DMS114 treated with DMSO at 0.1 percent for 48 hours (cell line): ENCODE measurements around the gene KCNN3.

Source experiments
- DNase-seq: peaks from one replicate; lab custom pipeline; 2025; ENCODE audit not compliant: unreplicated experiment; lab: John Stamatoyannopoulos, UW

Gene KCNN3

DNA sequence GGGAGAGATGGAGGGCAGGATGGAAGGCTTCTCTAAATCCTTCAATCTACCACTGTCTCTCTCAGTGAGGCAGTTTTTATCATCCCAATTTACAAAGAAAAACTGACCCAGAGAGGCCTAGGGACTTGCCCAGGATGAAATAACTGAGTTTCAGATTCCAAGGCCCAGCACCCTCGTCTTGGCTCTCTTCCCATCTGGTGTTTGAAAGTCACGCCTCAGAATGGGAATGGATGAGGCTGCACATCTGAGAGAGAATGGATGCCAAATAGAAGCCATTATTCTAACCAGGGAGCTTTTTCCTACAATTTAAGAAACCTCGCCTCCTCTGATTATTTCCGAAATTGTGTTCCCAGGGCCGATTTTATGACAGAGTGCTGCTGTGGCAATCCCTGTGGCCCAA is 10.6 kb upstream of the KCNN3 start:
- no peak for DNase-seq

DNA sequence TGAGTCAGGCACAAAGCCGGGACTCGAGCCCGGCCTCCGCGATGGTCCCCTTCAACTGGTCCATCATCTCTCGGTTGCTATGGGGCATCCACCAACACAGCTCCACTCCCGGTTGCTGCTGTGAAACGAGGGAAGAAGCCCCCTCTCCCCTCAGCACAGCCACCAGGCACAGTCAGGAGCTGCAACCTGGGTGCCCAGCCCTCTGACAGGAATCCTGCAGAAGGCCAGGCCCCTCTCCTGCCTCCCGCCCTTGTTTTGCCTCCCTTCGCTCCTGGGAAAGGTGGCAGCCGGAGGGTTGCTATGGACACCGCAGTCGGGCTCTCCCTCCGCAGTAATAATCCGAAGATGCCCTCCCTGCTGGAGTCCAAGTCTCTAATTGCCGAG is 8.9 kb upstream of the KCNN3 start:
- no peak for DNase-seq

DNA sequence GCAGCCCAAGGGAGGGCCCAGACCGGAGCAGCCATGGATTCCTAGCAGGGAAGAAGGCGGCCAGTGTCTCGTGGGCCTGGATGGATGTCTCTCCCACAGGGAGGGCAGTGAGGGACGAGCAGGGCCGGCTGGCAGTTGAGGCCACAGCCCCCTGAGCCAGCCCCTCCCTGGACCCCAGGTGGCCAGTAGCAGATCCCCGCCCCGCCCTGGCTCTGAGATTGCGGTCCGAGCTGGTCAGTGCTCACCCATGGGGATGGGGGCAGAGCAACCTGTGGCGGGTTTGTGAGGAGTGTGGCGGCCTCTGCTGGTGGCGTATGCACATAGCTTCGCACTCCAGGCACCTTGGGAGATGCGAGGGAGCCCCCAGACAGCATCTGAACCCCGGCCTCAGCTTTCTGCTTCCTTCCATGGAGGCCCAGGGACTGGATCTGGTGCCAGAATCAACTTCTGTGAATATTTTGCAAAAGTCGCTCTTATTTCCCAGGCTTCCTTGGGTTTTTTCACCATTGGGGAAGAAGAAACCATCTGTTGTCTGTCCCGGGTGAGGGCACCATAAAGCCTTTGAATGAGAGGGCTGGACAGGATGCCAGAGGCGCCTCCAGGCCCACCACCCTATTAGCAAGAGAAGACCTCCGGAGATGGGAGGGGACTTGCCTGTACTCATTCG is 8.4 kb upstream of the KCNN3 start:
- DNase-seq = peak; percentile 78

DNA sequence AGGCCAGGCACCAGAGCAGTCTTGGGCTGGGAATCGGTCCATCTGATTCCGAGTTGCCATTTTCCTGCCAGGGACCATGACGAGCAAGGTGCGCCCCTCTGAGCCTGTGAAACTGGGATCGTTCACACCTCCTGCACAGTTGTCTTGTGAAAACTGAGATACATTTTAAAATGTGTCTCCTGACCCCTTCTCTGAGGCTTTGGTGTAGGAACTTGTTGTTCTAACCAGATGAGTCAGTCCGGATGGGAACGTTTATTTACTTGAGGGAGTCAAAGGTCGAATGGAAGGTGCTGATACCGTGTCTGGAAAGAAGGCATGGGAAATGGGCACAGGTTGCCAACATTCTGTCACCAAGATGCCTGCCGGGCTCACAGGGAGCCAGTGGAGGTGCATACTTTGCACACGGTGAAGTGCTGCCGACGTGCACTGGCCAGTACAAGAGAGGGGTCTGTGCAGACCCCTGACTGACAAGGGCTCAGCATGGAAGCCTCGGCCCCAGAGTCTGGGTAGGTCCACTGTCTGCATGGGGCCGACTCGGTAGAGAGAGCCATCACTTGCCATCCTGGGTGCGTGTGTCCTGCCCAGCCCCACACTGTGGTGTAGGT is 7.4 kb upstream of the KCNN3 start:
- no peak for DNase-seq

DNA sequence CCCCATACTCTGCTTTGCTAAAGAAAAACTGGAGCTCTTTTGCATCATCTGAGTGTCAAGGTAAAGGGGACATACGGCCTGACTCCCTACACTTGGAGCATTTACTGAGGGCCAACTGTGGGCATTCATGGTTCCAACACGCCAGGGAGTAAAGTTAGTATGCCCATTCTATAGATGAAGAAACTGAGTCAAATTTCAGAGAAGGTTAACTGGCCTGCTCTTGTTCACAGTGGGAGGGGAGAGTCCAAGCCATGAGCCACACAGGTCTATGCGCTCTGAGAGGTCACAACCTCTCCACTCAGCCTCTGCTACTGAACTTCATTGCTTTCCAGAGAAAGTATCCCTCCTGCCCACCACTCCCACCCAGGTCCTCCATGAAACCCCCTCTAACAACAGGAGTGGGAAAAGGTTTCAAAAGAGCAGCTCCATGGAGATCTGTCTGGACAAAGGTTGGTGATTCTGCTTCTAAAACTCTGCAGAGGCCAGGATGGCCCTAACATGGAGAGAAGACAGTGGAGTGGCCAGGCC is 6.8 kb upstream of the KCNN3 start:
- DNase-seq = no peak

DNA sequence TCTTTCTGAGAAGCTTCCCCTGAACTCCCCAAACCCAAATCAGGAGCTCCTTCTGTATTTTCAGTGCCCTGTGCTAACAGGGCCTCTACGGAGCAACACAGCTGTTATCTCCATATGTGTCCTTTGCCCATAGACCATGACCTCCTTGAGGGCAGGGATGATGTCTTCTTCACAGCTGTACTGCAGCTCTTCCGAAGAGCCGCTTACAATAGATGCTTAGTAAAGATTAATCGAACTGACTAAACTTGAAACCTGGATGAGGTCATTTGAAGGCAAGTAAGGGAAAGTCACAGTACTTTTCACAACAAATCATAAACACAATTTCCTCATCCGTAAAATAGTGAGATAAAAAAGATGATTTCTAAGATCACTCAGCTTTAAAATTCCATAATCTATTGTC is 4.4 kb upstream of the KCNN3 start:
- no peak for DNase-seq

DNA sequence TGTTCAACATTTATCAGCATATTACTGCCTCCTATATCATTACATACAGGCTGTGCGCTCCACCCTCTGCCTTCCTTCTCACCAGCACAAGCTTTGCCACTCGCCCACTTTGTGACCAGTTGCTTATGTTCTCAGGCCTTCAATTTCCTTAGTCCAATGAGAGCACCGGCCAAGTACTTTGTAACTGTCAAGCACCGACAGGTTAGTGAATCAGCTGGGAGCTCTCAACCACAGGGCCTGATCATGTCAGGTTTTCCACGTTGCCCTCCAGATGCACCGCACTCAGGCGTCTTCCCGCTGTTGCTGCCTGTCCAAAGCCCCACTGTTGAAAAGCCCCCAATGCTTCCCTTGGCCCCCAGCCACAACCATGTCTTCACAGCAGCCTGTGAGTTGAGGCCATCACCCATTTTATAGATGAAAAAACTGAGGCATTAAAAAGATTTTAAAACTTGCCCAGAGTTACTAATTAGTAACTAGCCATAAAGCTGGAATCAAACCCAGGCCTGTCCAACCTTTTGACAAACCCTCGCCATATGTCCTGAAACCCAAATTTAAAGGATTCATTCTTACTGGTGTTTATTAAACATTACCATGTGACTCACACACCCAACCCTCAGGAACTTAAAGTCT is 3.4 kb upstream of the KCNN3 start:
- DNase-seq = no peak

DNA sequence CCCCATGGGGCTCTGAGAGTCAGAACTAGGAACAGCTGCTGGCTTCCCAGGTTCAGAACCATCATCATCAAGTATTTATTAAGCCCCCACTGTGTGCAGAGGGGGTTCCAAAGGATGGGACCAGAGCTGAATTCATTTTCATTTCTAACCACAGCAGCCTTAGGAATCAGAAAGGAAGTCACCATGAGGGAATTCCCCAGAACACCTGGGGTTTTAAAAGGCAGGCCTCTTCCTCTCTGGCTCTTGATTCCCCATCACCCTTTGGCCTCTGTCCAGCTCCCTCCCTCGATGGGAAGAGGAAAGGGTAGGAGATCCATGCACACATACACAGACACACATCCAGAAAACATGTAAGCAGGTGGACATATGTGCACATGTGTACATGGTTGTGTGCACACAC is 1.3 kb upstream of the KCNN3 start:
- DNase-seq = no peak

DNA sequence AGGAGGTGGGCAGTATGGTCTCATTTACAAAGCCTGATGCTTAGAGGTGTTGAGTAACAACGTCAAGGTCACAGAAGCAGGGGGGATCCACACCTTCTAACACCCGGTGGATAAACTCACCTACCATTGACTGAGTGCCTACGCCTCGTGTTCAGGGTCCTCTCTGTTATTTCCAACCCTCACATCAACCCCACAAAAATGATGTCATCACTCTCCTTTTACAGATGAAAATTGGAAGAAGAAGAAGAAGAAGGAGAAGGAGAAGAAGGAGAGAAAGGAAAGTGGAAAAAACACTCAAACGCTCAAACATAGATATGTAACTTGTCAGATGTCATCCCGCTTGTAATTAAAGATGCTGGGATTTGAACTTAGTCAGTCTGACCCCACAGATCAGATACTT is 653 bp upstream of the KCNN3 start:
- no peak for DNase-seq

DNA sequence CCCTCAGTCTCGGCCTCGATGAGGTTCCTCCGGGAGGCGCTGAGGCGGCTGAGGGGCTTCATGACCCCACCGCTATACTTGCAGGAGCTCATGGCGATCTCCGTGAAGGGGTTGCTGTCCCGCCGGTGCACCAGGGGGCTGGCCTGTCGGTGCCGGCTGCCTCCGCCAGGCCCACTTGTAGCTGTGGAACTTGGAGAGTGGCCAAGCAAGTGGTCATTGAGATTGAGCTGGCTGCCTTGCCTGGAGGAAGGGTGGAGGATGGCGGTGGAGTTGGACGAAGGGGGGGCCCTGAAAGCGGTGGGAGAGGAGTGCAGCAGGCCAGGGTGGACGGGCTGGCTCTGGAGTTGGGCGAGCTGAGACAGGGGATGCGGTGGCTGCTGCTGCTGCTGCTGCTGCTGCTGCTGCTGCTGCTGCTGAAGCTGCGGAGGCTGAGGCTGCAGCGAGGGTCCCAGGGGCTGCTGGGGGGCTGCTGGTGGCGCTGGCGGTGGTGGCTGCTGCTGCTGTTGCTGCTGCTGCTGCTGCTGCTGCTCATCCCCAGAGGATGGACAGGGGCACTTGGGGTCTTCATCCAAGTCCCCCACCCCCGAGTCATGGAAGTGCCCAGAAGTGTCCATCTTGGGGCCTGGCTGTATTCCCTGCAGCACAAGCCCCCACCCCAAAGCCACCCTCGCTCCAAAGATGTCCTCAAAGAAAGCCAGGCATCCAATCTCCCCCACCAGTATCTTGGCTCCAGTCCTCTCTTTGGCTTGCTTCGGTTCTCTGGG is 548 bp downstream of the KCNN3 start:
- DNase-seq = no peak

DNA sequence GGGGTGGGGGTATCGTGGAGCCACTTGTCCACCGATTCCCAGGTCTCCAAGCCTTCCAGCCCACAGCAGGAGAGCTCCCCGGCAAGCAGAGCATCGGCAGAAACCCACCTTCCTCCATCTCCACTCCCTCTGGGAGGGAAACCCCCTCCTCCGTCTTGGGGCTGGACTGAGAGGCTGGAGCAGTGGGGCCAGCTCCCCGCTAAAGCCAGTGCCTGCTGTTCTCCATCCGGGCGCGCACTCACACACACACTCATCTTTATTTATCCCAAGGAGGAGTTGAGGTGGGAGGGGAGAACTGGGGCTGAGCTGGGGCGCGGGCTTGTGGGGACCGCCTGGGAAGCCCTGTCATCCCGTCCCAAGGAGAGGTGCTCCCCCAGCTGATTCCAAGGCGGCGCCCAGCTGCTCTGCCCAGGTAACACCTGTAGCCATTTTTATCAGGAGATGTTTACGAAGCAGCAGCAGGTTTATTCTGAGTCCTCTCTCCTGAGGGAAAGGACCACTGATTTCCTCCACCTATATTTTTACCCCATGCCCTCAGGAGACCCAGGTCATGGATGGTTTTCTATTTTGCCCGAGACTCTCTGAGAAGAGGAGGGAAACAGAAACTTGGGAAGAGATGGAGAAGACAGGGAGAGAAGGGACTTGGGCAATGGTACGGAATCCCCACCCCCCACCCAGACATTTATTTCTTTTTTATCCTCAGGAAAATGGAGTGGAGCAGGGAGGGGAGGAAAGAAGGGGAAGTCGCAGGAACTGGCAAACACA is 2.1 kb downstream of the KCNN3 start:
- no peak for DNase-seq

DNA sequence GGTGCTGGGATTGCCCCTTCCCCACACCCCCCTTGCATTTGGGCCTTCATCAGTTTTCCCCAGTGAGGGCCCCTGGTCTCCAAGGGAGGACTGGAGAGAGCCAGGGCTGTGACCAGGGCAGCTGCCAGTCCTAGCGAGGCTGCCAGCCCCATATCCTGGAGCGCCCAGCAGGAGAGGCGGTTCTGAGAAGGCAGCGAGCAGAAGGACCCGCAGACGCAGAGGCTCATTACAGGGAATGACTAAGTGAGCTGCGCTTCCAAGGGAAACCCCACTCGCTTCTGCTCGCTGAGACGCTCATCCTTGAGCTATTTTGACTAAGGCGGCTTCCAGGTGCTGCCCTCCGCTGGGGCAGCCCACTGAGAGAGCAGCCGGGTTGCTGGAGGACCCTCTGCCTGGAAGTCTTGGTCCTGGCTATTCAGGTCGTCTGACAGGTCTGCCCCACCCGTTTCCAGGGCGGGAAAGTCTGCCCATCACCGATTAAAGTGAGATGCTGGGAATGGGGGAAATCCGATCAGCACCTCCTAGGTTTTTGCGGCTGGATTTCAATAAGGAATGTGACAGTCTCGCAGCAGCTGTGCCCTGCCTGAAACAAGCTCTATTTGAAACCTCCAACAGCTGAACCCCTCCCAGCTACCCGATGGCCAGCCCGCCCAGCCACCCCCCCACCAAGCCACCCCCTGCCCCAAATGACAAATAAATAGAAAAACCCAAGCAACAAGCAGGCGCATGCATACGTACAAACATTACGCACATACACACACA is 2.8 kb downstream of the KCNN3 start:
- DNase-seq = no peak

DNA sequence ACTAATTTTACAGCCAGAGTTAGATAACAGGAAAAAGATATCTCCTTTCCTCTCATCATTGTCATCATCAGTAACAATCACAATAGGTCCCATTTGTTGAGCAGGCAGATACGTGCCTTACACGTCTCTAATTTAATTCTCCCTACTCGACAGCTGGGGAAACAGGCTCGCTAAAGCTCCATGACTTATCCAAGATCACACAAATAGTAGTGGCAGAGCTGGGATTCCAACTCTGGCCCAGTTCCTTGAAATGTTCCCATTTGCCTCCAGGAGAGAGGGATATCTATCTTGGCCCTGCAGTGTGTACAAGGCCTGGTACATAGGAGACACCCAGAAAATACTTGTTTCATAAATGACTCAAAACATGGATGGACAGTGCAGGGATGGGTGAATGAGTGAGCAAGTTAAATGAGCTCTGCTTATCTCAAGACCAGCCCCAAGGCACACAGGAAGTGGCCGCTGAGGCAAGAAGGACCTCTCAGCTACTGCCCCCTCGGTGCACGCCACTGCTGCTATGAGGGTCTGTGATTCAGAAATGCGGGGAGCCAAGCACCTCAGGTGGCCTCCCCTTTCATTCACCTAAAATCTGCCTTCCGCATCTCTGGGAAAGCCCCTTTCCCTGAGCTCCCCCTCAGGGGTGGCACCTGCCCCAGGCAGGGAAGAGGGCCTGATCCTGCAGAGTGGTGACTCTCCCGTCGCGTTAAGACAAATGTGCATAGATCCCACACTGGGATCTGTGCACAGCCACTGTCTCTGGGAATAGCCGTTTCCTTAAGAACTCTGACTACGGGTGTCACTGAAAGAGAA is 3.6 kb downstream of the KCNN3 start:
- DNase-seq = no peak

DNA sequence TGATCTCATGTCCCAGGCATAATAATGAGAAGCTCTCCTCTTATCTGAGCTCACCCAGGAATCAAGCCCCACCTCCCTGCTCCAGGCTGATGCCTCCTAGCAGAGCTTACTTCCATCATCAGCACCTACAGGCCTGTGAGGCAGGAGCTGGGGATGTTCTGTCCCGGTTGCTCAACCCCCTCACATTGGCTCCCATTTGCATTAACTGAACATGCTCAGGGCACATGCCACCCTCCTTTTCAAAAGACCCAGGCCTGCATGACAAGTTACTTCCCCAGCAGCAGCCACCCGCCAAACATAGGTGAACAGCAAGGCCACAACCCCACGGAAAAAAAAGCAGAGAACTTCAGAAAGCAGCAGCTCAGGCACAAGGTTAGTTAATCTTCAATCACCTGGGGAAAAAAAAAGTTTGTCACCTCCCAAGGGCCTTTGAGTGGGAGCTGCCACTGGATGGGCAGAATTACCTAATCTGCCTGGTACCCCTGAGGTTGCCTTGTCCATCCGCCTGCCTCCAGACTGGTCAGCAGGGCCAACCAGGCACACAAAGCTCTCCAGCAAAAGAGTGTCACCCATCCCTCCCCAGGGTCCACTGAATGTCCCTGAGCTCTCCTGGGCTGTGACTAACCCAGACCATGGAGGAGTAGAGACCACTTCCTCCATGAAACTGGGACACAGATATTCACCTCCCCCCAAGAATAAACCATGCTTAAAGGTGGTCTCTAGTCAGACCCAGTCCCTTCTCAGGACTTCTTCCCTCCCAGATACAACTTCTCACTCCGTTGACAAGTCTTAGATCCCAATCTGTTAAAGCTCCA is 4.4 kb downstream of the KCNN3 start:
- no peak for DNase-seq

DNA sequence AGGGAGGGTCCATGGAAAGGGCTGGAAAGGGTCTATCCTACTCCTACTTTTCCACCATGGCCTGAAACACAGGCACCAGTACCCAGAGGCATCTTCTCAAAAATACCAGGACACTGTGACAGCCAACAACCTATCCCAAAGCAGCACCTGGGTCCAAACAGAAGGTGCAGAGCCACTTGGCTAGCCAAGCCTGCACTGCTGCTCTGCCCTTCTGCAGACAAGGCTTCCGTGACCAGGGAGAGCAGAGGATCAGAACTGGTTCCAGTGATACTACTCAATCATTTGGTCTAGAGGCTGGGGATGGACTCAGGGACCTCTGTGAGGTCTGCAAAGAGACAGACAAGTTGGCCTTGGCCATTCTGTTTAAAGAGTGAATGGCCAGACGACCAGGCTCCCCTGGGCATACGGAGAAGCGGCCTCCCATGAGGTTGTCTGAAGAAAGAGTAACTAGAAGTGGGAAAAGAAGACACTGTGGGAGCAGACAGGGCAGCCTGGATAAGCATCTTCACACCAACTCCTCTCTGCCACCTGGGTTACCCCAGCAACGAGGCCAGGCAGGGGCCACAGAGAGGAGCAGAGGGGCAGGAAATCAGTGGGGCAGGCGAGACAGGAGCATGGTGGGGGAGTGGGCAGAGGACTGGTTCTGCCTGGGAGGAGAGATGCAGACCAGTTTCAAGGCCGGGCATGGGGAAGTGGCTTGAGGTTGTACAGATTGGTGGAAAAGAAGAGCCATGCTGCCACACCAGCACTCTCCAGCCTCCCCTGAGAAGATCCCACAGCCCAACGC is 5.7 kb downstream of the KCNN3 start:
- no peak for DNase-seq

DNA sequence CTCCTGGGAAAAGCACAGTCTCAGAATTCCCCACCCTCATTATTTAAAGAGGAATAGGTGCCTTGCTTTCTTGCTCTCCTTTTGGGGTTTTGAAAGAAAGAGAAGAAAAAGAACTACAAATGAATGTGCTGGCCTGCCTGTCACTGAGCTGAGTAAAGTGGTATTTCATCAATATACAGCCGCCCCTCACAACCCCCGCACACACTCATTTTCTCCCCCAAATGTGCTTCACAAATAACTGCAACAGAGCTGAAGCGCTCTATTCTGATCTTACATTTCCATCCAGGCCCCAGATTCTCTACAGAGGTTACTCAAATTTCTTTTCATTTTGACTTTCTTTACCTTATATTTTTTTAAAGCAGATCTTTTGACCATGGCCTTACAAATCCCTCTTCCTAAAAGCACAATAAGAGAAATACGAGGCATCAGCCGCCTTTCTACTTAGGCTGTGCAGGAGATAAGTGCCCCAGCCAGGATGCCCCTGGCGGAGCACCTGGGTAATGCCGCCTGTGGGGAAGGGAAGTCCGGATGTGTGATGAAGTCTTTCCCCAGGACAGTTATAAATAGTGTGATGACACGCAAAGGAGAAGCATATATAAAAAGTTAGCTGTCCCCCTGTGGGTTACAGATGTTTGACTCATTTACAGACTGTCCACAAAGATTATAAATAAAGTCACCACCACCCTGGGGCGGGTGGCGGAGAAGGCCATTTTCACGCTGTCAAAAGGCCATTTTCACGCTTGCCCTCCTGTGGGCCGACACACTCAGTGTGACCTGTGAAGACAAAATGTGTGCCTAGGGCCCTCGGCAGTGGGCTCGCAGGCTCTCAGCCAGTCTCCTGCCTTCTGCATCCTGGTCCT is 6.5 kb downstream of the KCNN3 start:
- DNase-seq = no peak

DNA sequence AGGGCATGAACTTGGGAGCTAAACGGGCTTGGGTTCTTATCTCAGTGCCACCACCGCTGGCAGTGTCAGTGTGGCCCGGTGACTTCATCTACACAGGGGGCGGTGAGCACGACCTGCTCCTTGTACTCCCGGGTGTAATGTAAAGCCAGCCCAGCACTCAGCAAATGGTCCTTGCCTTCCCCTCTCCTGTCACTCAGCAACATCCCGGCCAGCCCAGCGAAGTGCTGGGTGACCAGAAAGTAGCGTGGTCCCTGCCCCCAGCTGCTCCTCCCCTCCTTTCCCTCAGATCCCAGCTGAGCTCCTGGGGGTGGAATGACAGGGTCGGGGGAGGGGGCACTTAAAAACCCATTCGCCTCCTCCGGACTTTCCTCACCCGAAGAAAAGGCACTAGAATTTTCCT is 7.2 kb downstream of the KCNN3 start:
- no peak for DNase-seq
